HG02885 (cell line): Measurements from ENCODE around the gene HOXD4.

Source experiments
- ATAC-seq: cut with Tn5 transposase; IDR thresholded peaks from one replicate; pipeline ENCODE4 v1.9.1; 2021; ENCODE audit warnings: mild to moderate bottlenecking; ENCODE audit not compliant: unreplicated experiment, poor library complexity

HOXD4 gene

DNA sequence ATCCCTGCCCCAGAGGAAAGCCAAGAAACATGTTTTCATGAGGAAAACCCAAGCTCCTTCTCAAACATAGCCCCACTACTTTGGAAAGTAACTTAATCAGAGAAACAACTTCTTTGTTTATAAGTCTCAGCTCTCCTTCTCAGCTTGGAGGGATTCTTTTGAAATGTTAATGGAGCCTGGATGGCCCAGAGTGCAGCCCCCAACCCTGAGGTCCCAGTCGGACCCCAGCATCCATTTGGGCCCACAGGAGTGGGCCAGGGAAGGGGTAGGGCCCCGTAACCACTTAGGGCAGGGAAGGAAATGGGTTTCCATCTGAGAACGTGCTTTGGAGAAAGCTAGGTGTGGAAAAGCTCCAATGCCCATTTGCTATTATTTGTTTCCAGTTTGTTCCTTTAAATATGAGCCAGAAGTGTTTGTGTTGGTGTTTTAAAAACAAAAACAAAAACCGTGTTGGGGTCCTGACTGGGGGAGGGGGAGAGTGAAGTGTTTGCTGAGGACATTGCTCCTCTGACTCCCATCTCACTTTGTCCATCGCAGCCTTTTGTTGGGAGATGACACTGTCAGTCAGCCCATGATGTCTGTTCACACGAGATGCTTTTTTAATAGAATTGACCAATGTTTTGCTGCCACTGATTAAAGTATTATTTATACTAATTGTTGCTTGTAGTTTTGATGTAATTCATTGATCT lies 4.2 kb downstream of the HOXD4 start:
- no peak for ATAC-seq

DNA sequence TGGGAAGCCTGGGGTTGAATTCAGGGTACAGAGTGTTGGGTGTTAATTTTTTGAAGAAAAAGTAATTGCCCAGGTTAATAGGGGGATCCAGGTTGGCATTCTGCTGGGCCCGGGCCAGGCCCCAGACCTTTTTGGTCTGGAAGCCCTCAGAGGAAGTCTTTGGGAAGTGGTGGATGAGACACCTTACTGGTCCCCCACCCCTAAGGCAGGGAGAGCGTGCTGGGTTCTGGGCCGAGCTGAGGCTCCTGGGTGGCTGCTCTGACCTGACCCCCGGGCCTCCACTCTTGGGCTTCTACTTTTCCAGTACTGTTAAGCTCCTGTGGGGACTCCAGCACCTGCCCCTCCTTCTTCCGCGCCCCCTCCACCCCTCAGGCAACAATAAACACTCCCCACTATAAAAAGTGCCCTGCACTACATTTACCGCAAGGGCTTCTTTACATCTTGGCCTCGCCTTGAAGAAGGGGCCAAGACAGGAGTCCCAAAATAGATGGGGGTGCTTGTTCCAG lies 5.0 kb downstream of the HOXD4 start:
- ATAC-seq, result no peak

DNA sequence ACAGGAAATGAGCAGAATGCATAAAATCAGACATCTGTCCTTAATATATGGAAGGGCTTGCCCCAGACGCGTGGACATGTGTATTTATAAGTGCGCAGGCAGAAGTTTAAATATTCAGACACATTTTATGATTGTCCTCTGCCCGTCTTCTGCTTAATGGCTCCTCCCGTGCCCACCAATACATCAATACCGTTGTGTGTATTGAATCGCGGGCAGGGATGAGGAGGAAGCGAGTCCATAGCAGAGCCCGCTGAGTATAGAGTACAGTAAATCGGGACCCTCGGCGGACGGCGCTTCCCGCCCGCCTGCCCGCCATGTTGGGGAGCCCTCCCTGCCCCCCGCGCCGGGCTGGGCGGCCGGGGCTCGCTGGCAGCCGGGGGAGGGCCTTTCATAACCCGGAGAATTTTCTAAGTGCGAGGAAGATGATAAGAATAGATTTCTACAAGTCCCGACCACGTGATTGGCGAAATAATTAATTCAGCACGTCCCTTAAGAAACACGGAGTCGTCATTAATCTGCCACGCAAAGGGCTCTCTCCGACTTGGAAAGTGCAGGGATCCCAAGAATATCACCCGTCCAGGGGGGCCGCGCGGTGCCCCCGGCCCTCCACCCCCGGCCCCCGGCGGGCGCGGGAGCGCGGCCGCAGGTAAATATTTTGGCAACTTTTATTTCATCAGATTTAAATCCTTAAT lies 5.6 kb downstream of the HOXD4 start, which contains the start of gene HOXD3:
Gene HOXD3, plus strand, starts transcription at position 501 of the 692 bp plus-strand sequence. CDS start 11,808 bp downstream, outside the sequence.
- ATAC-seq, result no peak

DNA sequence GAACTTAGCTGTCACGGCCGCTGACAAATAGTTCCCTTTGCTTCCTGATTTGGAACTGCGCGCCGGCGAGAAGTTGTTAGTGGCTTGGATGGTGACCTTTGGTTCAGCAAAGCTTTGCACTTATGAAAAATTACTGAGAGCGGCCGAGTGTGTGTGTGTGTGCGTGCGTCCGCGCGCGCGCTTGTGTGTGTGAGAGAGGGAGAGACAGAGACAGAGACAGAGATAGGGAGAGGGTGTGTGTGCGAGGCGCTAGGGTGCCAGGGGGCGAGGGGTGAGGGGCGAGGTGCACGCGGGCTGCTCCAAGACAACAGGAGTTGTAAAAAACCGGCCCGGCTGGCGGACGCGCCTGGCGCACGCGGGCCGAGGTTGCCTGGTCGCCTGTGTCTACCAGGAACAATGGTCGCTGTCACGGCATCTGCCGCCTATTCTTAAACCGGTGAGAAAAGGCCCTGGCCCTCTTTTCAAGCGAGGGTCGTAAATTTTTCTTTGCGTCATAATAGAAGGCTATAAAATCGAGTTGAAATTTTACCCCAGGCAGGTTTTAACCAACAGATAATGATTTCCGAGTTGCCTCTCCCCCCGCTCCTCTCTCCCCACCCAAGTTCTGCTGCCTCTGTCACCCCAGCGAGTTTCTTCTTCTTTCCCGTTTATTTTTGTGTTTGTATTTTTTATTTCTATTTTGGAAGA lies 6.3 kb downstream of the HOXD4 start:
- no peak for ATAC-seq

DNA sequence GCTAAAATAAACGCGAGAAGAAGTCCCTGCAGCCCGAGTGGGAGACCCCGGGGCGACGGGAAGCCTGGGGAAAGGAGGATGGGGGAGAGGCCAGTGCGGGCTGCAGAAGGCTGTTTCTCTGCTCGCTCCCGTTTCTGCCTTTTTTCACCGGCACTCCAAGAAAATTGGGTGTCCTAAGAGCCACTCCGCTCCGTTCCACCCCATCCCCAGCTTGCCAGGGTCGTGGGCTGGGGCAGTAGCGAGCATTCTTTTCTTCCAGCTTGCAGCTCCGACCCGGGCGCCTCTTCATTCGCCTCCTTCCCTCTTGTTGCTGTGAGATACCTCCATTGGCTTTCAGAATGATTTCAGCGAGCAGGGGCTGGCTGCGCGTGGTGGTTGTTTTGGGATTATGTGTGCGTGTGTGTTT lies 6.8 kb downstream of the HOXD4 start:
- ATAC-seq, result no peak

DNA sequence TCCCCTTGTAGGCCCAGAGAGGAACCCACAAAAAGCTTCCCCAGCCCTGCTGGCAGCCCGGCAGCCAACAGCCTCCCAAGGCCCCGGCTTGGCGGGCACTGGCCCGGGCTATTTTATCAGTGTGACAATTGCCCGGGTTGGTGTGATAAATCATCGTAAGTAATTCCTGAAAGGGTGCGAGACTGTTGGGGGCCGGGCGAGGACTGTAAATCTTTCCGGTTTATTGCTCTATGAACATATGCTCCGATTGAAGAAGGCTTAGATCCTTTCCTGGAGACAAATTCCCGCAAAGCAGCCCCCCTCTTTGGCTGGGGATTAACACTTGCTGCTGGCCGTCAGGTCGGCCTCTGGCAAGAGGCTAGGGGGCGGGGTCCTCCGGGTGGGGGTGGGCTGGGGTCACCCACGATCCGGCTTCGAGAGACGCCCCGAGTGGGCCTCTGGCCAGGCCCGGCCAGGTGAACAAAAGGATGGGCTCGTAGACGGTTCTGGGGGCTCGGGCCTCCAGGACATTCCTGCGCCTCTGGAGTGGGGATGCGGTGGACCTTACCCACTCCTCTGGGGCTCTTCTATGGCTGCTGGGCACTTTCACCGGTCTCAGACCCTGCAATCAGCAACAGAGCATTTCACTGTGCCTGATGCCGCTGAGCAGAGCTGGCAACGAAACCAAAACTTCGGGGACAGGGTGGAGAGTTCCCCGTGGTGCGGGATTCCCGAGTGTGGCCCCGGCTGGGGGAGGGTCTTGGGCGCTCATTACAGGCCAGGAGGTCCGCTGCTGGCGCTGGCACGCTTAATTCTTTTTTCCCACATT lies 7.7 kb downstream of the HOXD4 start:
- ATAC-seq, result no peak

DNA sequence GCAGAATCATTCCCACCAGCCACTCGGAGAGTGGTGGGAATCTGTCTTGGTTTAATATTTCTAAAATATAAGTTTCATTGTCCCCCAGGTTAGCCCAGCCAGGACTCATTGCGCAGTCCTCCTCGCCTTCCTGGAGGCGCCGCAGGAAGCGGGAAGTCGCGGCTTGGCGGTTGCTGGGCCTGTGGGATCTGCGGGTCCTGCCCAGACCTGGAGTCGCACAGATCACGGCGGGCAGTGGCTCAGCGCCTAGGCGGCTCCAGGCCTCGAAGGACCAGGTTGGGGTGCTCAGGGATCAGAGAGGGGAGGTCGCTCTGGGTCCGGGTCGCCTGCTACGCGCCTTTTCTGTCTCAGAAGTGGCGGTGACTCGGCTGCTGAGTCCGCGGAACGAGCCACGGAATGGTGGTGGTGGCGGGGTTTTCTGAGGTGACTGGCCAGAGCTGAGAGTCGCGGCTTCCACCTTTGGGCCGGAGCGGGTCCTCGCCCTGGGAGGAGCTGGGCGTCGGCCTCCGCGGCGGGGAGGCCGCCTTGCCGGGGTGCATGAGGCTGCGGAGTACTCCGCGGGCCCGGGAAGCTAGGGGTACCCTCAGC lies 8.4 kb downstream of the HOXD4 start:
- no peak for ATAC-seq

DNA sequence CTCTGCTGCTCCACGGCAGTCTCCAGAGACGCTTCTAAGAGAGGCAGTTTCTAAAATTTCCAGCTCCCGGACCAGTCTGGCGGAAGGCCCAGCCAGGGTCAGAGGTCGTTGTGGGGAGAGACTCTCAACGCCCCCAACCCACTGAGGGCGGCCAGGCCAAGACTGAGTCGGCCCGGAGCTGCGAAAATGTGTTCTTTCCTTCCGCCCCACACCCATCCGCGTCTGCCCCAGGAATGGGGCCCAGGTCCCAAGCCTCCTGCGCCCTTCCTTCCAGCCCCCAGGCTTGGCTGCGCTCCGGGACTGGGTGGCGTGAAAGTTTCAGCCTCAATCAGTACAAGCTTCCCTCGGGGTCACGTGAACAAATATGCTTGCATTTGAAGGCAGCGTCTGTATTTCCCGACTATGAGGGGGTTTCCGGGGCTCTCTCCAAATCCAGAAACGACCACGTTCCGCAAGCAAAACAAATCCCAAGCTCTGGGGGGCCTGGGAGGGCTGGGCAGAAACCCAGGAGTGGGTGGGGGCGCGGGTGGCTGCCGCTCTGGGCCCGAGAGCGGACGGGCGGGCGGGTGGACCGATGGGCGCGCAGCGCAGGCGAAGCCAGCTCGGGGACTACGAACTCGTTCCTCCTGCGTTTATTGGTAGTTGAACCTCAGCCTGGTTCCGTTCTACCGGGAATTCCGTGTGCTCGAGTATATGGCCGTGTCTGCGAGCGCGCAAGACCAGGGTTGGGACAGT lies 9.1 kb downstream of the HOXD4 start:
- no peak for ATAC-seq

DNA sequence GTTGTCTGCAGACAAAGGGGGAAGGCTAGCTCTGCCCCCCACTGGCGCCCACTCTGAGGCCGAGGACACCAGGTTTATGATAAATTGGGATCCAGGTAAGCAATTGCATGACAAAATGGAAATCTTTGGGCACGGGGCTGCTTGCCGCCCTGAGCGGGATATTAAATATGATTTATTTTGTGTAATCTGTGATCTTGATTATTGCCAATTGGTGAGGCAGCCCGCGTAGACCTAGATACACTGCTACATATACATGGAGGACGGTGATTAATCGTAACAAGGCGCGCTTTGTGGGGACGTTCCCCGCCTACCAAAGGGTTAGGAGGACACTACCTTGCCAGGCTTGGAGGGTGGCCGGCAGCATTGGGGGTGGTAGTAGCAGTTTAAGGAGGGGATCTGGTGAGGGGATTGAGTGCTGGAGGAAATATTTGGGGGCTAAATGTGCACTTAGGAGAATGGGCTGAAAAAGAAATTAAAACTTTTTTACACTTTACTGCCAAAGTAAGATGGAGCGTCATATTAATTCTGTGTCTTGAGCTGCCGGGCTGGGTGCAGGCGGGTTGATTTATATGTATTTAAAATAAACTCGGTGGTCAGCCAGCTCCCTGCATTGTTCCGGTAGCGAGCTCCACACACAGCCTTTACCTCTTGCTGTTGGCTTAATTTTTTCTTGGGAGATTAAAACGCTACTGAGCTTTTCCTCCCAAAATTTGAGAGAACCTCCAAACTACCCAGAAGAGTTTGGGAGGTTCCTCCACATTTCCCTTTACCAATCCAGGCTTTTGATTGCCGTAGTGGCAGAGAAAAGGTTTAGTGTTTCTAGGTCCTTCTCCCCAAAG lies 9.9 kb downstream of the HOXD4 start:
- no peak for ATAC-seq

DNA sequence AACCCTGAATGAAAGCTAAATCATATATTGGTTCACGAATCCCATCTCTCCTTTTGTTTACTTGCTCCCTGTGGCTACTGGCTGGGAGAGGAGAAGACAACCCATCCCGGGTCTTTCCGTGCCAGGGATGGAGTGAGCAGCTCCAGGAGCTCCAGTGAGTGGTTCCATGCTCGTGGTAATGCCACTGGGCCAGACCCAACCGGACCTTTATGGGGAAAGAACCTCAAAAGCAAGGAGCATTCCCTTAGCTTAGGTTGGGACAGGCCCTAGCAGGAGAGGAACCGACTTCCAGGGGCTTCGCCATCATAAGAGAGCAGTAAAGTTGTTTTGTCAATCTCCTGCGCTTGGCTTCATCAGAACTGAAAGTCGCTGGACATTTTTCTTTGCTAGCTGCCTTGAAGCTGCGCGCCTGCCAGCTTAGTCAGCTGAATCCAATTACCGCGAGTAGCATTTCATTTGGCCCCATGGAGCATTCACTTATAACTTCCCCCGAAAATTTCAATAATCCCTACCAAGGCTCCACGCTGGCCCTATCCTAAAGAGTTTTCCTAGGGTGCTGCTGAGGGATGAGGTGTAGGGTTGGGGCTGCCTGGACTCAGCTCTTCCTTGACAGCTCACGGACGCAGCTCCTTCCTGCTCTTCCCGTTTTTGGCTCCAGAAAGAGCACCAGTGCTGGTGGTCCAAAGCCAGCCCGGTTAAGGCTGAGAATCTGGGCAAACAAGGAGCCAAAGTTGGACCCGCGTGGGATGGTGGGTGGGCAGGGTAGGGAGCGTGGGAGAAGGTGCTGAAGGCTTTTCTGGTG lies 10.7 kb downstream of the HOXD4 start:
- no peak for ATAC-seq

DNA sequence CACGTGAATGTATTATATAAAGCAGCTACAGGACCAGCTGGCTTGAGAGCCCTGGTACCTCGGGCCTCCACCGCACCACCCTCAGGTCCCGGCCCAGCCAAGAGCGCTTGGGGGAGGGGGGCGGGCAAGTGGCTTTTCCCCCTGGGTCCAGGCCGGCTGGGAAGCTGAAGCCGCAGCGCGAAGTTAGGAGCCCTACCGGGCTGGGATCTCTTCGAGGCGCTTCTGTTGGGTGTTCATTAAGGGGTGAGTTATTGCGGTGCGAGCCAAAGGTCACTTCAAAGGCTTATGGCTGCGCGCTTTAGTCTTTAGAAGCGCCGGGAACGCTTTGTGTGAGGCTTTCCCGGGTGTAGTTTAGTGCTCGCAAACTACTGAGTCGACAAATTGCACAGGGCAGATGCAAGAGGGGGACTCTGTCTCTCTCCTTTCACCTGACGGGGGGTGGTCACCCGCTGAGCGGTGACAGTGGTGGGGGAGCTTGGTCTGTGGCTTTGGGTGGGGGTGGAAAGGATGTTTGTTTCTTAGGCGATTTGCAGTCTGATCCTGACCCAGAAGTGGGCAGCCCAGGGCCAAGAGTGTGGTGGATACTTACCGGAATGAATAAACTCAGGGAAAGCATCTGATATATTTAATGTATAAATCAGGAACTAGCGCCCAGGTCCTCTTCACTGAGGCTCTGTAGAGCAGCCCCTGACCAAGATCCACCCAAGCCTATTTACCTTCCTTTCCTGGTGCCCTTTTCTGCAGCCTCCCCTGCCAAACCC lies 11.7 kb downstream of the HOXD4 start:
- ATAC-seq, result no peak

DNA sequence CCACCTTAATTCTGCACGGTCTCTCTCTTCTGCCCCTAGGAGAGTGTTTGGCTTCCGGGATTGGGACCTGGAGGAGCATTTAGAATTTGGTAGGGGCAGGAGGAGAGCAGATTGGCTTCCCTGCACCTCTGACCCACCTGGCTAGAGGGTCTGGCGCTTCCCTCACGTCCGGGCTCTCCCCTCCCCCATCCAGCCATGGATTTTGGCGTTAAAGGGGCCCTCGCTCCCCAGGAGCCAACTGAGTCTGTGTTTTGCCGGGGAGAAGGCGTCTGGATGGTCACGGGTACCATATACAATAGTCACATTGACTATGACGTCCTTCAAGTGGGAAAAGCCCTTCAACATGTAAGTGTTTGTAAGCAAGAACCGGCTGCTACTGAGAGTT lies 12.3 kb downstream of the HOXD4 start:
- ATAC-seq, result no peak

DNA sequence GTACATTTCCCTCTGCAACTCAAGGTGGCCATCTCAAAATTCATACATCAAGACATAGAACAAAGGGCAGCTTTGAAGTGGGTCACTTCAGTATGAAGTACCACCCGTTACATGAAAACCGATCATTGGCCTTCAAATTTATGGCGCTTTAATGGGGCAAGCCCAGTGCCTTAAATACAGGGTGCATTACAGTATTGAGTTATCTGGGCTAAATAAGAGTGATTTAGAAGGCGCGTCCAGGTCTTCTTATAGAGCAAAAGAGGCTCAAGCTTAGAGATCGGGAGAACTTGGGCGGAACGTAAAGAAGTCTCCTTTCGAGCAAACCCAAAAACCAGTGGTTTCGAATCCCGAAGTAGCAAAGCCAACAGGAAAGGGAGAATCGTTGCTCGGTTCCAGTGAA lies 12.9 kb downstream of the HOXD4 start:
- ATAC-seq, result no peak

DNA sequence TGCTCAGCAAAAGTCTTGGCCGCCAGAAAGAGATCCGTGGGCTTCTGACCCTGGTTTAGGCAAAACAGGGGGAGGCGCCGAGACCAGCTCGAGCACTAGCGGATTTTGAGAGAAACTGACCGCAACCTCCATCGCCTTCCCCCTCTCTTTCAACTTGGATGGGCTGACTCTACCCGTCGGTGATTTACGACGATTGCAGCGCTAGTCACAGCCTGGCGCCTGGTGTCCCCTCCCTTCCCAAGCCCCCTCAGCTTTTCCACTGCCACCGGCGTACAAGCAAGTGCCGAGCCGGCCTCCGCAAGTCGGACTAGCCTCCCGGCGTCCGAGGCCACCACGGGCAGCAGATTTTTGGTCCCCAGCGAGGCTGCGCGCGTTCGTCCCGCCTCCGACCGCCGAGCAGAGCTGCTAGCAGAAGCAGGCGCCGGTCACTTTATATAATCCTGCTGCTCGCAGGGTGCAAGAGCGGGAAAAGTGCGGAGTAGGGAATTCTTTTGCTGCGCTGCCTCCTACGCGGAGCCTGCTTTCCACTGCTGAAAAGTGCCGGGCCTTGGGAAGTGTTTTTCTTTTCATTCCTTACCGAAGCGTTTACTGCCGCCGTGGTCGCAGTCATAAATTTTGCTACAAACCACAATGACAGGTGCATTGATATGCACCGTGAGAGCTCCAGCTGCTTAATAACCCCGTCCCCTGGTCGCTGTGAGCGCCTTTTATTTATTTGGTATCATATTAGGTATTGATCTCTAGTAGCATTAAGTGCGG lies 13.4 kb downstream of the HOXD4 start:
- ATAC-seq, result no peak

DNA sequence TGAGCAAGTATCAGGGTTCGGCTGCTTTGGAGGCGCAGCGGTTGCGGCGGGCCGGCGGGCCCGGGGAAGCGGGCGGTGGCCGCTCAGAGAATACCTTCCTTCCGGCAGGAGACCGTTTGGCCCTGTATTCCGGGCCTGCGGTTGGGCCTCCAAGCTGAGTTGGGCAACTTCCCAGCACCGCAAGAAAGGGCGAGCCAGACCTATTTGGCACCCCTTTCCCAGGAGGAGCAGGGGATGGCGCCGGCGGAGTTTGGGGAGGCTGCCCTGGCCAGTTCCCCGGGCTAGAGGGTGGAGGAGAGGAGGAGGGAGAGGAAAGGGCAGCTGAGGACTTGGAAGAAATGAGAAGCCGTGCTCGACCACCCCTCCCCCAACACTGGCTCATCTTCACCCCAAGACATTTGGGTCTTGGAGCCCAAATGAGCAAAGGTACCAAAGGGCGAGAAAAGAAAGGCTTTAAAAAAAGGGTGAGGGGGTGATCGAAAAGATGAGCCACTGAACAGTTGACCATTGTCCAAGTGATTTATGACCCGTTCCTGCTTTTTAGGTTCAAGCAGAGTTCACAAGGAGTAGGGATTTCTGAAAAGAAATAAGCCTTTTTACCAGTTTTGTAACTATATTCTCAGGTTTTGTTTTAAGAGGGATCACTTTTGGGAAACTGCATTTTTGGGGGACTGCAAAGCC lies 14.2 kb downstream of the HOXD4 start:
- no peak for ATAC-seq

DNA sequence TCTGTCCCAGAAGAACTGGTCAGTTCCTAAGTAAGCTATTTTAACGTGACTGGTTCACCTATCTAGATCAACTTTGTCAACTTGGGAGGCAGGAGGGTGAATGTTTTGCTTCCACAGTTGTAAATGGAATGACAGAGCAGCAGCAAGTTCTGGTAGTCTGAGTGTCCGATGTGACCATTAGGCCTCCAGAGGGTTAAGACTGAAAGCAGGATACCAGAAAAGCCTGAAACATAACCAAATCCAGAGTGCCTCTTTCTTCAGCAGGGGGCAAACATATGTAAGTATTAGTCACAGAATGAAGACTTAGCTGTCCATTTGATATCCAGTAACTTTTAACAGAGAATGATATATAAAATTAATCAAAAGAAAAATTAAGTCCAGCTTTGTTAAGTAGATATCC lies 14.9 kb downstream of the HOXD4 start:
- no peak for ATAC-seq
